HG02938 (cell line): ENCODE measurements around the gene SLC9A9.

Experiments
- ATAC-seq: cut with Tn5 transposase; IDR thresholded peaks from one replicate; pipeline ENCODE4 v1.9.1; 2021; ENCODE audit warnings: mild to moderate bottlenecking, moderate library complexity; ENCODE audit not compliant: unreplicated experiment

SLC9A9 gene

GRCh38 chr3:143764840-143765239 lies 83.4 kb downstream of the SLC9A9 start:
- no peak for ATAC-seq

DNA sequence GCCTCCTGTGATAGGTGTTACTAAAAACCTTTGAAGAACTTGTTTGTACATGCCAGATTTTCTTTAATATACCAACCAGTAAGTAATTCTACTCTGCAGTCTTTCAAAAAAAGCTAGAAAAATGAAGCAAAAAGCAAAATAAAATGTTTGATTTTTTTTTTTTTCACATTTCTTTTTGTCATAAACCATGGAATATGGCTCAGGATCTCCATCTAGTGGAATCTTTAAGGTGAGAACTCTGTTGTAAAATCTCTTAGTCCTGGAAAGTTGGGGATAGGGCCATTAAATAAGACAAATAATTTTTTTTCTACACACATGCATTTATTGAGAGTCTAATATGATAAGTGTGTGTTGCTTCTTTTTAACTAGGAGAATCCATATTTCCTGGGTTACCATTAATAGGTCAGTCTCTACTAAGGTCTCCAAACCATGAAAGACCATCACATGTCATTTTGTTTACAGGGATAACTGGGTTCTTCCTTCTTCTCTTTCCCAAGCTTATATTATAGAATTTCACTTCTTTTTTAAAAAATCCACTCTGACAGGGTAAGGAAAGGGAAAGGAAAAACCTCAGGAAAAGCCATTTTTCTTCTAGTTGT lies 84.6 kb downstream of the SLC9A9 start:
- ATAC-seq, result no peak

DNA sequence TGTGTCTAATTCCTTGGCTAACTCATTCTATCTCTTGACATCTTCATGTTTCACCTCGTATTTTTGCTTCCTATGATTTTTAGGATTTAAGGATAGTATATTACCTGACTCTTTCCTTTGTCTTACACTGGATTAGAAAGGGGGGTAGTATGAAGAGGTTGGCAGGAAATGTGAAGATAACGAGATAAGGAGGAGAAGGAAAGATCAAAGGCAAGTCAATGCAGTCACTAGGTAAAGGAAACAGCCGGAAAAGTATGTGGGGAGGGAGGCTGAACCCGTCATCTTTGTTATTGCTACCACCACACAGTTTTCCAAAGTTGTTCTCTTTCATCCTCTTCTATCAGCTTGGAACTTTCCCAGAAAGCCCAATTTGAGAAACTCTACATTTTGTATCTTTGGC lies 90.6 kb downstream of the SLC9A9 start:
- no peak for ATAC-seq

GRCh38 chr3:143755978-143756377 lies 92.3 kb downstream of the SLC9A9 start:
- ATAC-seq, result no peak

GRCh38 chr3:143754090-143754489 lies 94.2 kb downstream of the SLC9A9 start:
- no peak for ATAC-seq

GRCh38 chr3:143753456-143753855 lies 94.8 kb downstream of the SLC9A9 start:
- ATAC-seq, result no peak

GRCh38 chr3:143753006-143753405 lies 95.3 kb downstream of the SLC9A9 start:
- ATAC-seq, result no peak

GRCh38 chr3:143751643-143752178 lies 96.6 kb downstream of the SLC9A9 start:
- ATAC-seq, result peak; percentile 67

- no peak for ATAC-seq
These were observed 97.4 kb downstream of the SLC9A9 start for GRCh38 chr3:143750841-143751240.

- ATAC-seq, result no peak
These were observed 98.3 kb downstream of the SLC9A9 start for GRCh38 chr3:143749926-143750325.

GRCh38 chr3:143737065-143737464 lies 111.2 kb downstream of the SLC9A9 start:
- ATAC-seq, result no peak

DNA sequence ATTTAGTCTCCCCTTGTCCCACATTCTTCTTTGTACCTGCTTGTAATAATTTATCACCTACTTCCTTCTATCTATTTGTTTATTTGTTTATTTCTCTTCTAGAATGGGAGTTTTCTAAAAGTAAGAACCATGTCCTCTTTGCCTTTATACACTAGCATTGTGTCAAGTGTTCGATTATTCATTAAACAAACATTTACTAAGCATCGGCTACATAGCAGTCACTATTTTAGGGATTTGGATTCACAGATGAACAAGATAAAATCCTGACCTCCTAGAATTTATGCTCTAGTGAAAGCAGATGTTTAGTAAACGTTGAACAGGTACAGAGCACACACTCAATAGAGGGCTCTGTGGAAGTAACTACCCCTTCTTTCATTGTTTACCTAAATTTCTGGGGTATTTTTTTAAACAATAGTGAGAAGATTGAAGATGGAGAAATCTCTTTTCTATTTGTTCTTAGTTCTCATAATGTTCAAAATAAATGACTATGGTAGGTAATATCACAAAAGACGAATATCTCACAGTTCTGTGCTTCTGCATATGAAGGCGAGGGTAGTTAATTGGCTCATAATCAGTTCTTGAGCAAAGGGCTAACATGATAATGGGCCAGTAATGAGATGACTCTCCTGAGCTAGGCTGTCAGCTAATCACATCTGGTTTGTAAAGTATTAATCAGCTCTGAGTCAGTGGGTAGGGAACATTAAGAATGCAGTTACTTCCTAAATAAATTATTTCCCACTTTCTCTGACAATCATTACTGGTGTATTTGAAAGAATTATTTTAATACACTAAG lies 111.9 kb downstream of the SLC9A9 start:
- ATAC-seq, result no peak

- no peak for ATAC-seq
These were observed 116.5 kb downstream of the SLC9A9 start for GRCh38 chr3:143731776-143732175.

- ATAC-seq, result no peak
These were observed 116.9 kb downstream of the SLC9A9 start for GRCh38 chr3:143731320-143731719.

DNA sequence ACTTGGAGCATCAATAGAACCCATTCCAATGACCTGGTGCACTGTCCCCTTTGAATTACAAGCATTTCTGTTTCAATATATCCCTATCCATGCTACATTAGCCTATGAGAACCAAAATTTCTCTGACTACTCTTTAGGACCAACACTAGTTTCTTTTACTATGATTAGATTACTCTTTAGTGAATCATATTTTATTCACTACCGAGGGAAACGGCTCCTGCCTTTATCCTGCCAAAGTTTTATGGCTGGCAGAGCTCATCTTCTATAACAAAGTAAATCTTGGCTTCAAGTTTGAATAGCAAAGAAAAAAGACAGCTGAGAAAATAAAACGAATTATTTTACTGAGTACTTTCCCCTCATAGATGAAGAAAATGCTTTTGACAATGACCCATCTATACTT lies 120.9 kb downstream of the SLC9A9 start:
- no peak for ATAC-seq

DNA sequence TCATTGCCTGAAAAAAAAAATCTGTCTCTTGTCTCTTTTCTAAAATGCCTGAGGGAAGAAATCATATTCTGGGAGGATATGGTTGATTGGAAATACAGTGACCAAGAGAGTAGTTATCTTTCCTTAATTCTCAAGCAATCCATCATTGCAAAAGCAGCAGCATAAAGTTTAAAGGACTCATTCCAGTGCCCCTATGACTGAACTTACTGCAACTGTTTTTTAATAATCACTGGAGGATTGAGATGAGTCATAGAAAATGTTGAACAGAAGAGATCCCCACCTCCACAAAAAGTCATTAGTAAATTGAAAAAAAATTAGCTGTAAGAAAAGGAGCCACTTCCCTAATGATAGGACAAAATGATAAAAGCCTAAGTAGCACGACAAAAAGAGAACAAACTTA lies 121.5 kb downstream of the SLC9A9 start:
- no peak for ATAC-seq

GRCh38 chr3:143720381-143720780 lies 127.9 kb downstream of the SLC9A9 start:
- no peak for ATAC-seq

- ATAC-seq, result no peak
These were observed 129.8 kb downstream of the SLC9A9 start for GRCh38 chr3:143718463-143718862.

- no peak for ATAC-seq
These were observed 131.5 kb downstream of the SLC9A9 start for GRCh38 chr3:143716731-143717130.

GRCh38 chr3:143712522-143712921 lies 135.7 kb downstream of the SLC9A9 start:
- ATAC-seq, result no peak

- no peak for ATAC-seq
These were observed 140.4 kb downstream of the SLC9A9 start for GRCh38 chr3:143707848-143708247.

GRCh38 chr3:143700431-143700975 lies 147.8 kb downstream of the SLC9A9 start:
- ATAC-seq, result no peak
